Right hindlimb (tissue), 1 donor: ENCODE measurements around the gene CALHM2.

Experiments
- DNase-seq: peaks from one replicate; pipeline ENCODE4 v3.0.0-alpha.2; 2018

Gene CALHM2

GRCh38 chr10:103397191-103397825 is 54.9 kb downstream of the CALHM2 start:
- DNase-seq, result no peak

GRCh38 chr10:103396789-103397087 is 55.4 kb downstream of the CALHM2 start:
- no peak for DNase-seq
